Measurements from ENCODE around the gene PTPRM.

The PTPRM gene

DNA sequence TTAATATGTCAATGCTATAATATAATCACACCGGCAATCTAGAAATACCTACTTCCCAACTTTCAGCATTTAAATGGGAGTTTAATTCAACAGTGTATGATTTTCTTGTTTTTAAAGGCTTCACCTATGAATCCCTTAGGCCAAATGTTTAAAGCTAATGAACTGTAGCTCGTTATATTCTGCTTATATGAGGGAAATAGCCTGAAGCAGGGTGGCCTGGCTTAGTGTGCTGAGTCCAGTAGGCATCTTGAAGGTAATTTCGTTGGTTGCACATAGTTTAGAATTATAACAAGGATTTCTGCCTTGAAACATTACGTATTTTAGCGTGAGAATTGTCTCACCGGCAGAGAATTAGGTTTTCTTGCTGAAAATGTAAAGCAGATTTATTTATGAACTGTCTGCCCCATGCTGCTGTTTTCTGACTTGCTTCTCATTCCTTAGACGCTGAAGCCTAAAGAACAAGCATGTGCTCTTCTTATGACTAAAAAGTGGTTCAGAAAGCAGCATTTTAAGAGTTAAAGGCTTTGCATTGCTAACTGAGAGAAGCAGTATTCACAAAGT, 608.5 kb downstream of the PTPRM start:
- DNase-seq (ENCODE audit: low read depth), result no peak

GRCh38 chr18:8176109-8176508, 609.0 kb downstream of the PTPRM start:
- DNase-seq (ENCODE audit: low read depth), result no peak

- DNase-seq (ENCODE audit: low read depth), result no peak
Measured at GRCh38 chr18:8176554-8176953, 609.4 kb downstream of the PTPRM start.

DNA sequence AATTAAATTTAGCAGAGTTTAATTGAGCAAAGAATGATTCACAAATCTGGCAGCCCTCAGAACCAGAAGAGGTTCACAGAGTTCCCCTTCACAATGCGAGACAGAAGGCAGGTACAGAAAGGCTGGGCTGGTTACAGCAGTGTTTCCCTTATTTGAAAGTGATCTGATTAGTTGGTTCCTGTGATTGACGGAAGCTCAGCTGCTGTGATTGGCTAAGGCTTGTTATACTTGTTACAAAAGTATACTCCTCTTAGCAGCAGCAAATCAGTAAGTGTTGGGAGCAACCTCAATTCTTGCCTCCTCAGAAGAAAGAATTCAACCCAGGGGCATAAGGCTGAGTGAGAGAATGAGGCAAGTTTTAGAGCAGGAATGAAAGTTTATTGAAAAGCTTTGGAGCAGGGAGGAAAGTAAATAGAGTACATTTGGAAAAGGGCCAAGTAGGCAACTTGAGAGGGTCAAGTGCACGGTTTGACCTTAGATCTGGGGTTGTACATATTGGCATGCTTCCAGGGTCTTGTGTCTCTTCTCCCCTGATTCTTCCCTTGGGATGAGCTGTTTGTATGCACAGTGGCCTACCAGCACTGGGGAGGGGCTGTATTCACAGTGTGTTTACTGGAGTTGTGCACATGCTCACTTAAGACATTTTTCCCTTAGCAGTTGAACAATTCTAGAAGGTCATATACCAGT, 610.4 kb downstream of the PTPRM start:
- no peak for DNase-seq (ENCODE audit: low read depth)

DNA sequence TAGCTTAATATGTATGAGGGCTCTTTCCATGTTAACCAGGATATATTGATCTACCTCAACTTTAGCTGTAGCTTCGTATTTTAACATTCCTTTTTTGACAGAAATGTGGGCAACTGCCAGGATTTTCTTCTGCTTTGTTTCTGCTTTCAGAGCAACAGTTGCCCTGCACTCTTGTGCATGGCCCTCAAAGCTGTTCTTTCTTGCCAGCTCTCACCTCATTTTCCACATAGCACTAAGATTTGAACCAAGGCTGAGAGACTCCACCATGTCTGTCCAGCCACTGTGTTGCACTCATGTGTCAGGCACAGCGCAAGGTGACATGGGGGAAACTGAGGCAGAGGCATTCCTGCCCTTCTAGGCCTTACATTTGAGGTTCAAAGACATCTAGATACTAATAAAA, 619.3 kb downstream of the PTPRM start:
- DNase-seq (ENCODE audit: low read depth), result no peak

DNA sequence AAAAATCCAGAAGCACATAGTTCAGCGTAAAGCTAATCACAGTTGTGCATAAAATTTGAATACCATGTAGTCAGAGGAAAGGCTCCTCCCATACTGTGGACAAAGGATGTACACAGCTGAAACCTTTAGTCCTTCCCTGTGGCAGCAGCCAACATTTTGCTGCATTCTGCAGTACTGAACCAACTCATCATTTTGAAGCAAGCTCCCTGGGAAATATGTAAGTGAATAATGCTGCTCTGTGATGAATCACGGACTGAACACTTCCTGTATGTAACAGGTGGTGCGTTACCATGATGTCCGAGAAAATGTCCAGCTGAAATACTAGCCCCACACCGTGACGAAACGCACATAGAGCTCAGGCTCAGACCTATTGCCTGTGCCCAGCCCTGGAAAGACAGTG, 621.1 kb downstream of the PTPRM start:
- DNase-seq (ENCODE audit: low read depth), result no peak

GRCh38 chr18:8190980-8191379, 623.9 kb downstream of the PTPRM start:
- DNase-seq (ENCODE audit: low read depth), result no peak

GRCh38 chr18:8194431-8194830, 627.3 kb downstream of the PTPRM start:
- DNase-seq (ENCODE audit: low read depth), result no peak

DNA sequence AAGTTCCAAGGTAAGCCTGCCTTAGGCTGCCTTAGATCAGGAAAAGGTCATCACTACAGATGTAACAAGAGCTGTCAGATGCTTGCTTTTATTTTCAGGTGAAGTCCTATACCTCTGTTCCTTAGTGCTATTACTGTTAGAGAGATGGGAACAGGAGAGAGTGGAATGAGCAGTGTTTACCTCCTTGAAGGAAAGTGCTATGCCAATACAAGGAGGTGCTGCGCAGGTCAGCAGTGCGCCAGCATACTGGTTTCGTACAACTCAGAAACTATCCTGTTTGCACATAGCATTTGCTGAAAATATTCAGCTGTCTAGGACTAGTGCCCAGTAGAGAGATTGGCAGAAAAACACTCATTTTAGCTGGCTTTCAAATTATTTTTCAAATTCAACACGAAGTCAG, 629.1 kb downstream of the PTPRM start:
- no peak for DNase-seq (ENCODE audit: low read depth)

DNA sequence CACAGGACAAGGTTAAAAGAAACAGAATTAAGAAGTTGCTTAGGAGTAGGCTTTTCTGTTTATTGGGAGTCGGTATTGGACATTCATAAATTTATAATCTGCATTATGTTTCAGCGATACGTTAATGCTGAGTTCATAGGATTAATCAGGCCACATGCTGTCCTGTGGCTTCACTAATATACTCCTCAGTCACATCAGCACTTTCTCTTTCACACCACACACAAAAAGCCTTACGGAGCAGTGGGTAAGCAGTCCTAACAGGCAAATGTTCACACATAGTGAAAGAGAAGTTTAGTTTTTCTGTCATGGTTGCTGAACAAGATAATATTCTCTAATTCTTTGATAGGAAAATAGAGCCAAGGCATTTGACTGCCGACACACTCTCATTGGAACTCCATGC, 630.4 kb downstream of the PTPRM start:
- DNase-seq (ENCODE audit: low read depth), result no peak

DNA sequence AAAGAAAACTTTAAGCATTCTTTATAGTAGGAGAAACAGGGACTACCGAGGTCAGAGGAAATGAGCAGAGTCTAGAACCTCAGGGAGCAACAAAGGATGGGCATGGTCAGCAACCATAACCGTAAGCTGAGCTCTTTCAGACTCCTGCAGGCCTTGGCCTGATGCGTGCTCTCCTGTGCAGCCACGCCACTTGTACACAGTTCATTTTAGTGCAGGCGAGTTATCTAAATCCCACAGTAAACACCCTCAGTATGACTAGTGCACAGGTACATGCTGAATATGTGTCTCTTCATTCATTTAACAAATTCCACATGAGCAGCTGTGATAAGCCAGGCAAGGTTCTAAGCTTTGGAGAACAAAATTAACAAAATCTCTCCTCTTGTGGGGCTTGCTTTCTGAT, 640.9 kb downstream of the PTPRM start:
- DNase-seq (ENCODE audit: low read depth), result no peak

GRCh38 chr18:8208716-8209115, 641.6 kb downstream of the PTPRM start:
- no peak for DNase-seq (ENCODE audit: low read depth)

DNA sequence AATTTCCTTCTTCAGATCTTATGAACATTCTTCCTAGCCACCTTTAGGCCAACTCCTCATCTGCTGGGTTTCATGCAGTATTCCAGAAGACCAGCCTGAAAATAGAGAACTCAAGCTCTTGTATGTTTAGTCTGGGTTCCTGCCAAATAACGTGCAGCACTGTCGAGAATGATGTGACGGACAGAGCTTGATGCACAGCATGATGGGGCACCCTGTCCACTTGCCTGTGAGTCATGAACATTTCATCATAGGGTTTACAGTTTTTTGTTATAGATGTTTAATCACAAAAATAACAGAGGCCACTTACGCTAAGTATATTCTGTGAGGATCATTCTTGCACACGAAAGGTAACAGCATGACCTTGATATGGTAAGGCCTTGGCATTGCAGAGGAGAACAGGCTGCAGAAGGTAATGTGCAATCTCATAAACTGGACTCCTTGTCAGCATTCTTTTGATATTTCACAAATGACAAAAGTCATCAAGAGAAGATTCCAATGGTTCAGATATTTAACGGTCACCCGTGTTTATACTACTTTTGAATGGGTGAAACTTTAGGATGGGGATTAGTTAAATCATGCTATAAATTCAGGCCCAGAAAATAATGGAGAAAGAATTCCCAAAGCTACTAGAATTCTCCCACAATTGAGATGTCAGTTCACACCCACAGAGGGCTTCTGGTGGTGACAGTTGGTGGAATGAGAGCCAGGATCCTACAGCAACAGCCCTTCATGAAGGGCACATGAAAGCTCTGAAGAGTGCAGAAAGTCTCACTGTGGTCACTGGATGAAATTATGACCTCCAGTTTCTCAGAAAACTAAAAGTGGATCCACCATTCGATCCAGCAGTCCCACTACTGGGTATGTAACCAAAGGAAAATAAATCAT, 646.0 kb downstream of the PTPRM start:
- no peak for DNase-seq (ENCODE audit: low read depth)

- DNase-seq (ENCODE audit: low read depth), result no peak
Measured at GRCh38 chr18:8215741-8216140, 648.6 kb downstream of the PTPRM start.

GRCh38 chr18:8217051-8217564, 650.0 kb downstream of the PTPRM start:
- no peak for DNase-seq (ENCODE audit: low read depth)

GRCh38 chr18:8218197-8218596, 651.1 kb downstream of the PTPRM start:
- no peak for DNase-seq (ENCODE audit: low read depth)

DNA sequence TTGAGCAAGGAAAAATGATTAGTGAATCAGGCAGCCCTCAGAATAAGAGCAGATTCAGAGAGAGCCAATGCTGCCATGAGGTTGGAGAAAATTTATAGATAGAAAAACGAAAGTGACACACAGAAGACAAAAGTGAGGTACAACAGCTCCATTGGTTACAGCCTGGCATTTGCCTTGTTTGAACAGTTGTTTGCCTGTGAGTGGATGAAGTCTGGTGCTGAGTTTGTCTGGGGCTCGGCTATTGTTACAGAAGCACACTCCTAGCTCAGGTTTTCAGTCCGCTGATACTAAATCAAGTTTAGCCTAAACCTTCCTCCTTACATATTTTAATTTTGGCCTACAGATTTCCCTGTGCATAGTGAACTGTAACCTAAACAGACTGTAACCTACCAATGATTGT, 654.3 kb downstream of the PTPRM start:
- no peak for DNase-seq (ENCODE audit: low read depth)

- no peak for DNase-seq (ENCODE audit: low read depth)
Measured at GRCh38 chr18:8224576-8224975, 657.5 kb downstream of the PTPRM start.

- DNase-seq (ENCODE audit: low read depth), result no peak
Measured at GRCh38 chr18:8229040-8229439, 661.9 kb downstream of the PTPRM start.

GRCh38 chr18:8229787-8230186, 662.7 kb downstream of the PTPRM start:
- DNase-seq (ENCODE audit: low read depth), result no peak

DNA sequence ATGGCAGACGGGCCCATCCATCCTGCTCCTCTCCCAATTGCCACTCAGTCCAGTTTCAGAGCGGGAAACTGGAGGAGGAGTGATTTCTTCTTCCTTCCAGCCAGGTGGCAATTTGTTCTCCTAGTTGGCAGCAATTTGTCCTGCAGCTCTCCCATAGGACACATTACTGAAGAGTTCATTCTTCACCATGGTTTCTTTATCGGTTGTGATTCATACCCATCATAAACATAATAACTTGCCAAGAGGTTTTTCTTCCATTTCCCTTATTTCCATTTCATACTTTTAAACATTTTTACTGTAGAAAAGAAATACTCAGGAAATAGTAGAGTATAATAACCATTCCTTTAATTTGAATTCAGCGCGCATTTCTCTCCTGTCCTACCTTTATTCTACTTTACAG, 664.2 kb downstream of the PTPRM start:
- no peak for DNase-seq (ENCODE audit: low read depth)

DNA sequence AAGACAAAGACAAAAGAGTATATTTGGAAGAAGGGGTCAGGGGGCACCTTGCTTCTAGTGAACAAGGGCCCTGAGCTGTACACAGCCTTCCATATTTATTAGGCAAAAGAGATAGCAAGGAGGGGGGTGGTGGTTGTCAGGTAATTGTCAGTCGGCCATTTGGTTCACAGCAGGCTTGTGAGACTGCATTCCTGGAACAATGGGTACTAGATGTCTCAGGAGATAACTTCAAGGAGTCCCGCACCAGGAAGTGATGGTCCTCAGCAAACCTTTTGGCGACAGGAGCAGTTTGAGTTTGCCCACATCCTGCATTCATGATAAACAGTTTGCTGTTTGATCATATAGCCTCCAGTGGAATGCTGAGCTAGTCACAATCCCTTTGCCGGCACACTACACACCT, 665.7 kb downstream of the PTPRM start:
- DNase-seq (ENCODE audit: low read depth), result no peak

- DNase-seq (ENCODE audit: low read depth), result no peak
Measured at GRCh38 chr18:8235894-8236293, 668.8 kb downstream of the PTPRM start.
